Brain microvascular endothelial cell (primary cell): ENCODE data around the gene IDUA.

Experiments used
- DNase-seq: peaks from one replicate; pipeline ENCODE4 v3.0.0-alpha.2; 2020
- H3K27ac ChIP-seq: fragments of 250-450 bp; sonication (Bioruptor Pico); 2 replicates; pipeline ENCODE4 v1.5.1; 2020; ENCODE audit warnings: mild to moderate bottlenecking, moderate library complexity
- H3K27me3 ChIP-seq: fragments of 250-450 bp; sonication (Bioruptor Pico); replicated peaks from 2 replicates; pipeline ENCODE4 v1.5.1; 2020; ENCODE audit warnings: mild to moderate bottlenecking
- H3K36me3 ChIP-seq: fragments of 250-450 bp; sonication (Bioruptor Pico); replicated peaks from 2 replicates; pipeline ENCODE4 v1.5.1; 2020; ENCODE audit warnings: mild to moderate bottlenecking
- H3K4me3 ChIP-seq: 2 replicates; pipeline ENCODE4 v1.5.1; 2011; ENCODE audit warnings: low read depth, mild to moderate bottlenecking, control low read depth, low read length, moderate library complexity
- CTCF ChIP-seq: IDR thresholded peaks from 2 replicates; pipeline ENCODE4 v1.5.1; 2011; ENCODE audit warnings: low read depth, mild to moderate bottlenecking, moderate library complexity, low read length, control low read depth, inconsistent platforms; ENCODE audit errors: missing control alignments
- in situ Hi-C: cut with HindIII; loops from 2 replicates; pipeline ENCODE4 v1.10.0; 2017; ENCODE audit warnings: low sequenced_read_pairs, low pct_ligation_motif_present

The IDUA gene

GRCh38 chr4:1021386-1022050 is 34.7 kb downstream of the IDUA start:
- Histone ChIP-seq H3K27me3 (no peaks in the 10 kb centered on the region), H3K27ac (no peak overlapping the region), H3K4me3 (no peak overlapping the region), H3K36me3 (peaks cover 14% of the 10 kb centered on the region)
- in situ Hi-C loops, result no loop called here
- no peak for DNase-seq
- TF ChIP-seq CTCF, result no peak

- in situ Hi-C loops, result no loop called here
- H3K27me3 ChIP-seq, result no peaks in the 10 kb centered on the region
- TF ChIP-seq CTCF, result no peak
These were observed 35.4 kb downstream of the IDUA start for GRCh38 chr4:1022051-1022738.

GRCh38 chr4:1022739-1023066 is 35.9 kb downstream of the IDUA start:
- in situ Hi-C loops, result no loop called here
- no peak for DNase-seq
- Histone ChIP-seq H3K36me3 (peaks cover 14% of the 10 kb centered on the region), H3K27ac (no peak overlapping the region), H3K4me3 (no peak overlapping the region), H3K27me3 (no peaks in the 10 kb centered on the region)
- no peak for TF ChIP-seq CTCF

More at GRCh38 chr4:1022051-1022738, 35.4 kb downstream of the IDUA start:
- peaks cover 14% of the 10 kb centered on the region for H3K36me3 ChIP-seq
- DNase-seq, result no peak
- no peak overlapping the region for H3K4me3 ChIP-seq
- H3K27ac ChIP-seq, result no peak overlapping the region

- H3K36me3 ChIP-seq, result peaks cover 14% of the 10 kb centered on the region
- in situ Hi-C loops, result no loop called here
- DNase-seq, result no peak
- TF ChIP-seq CTCF, result no peak
- H3K27me3 ChIP-seq, result no peaks in the 10 kb centered on the region
- H3K4me3 ChIP-seq, result no peak overlapping the region
- H3K27ac ChIP-seq, result no peak overlapping the region
These were observed 36.3 kb downstream of the IDUA start for GRCh38 chr4:1023075-1023640.

GRCh38 chr4:1023895-1024740 is 37.3 kb downstream of the IDUA start:
- in situ Hi-C loops, result no loop called here
- Histone ChIP-seq H3K36me3 (peaks cover 14% of the 10 kb centered on the region), H3K27ac (no peak overlapping the region), H3K4me3 (no peak overlapping the region), H3K27me3 (no peaks in the 10 kb centered on the region)
- no peak for DNase-seq
- TF ChIP-seq CTCF, result no peak
